Thoracic aorta (tissue), 2 donors: ENCODE data around the gene PKM. TPM values are rescaled to one million over a fixed set of nuclear protein-coding genes. Genes with fewer than 3 reads are reported as not detected.
A peak's percentile ranks its signal among the peaks of the same experiment; 100 is the strongest.

Experiments used
- ATAC-seq: fragments of 150-250 bp; one replicate; pipeline ENCODE4 v1.8.0; 2017; ENCODE audit warnings: low read depth; ENCODE audit not compliant: insufficient number of reproducible peaks, low FRiP score
- DNase-seq: peaks from one replicate; pipeline ENCODE4 v3.0.0-alpha.2; 2020; ENCODE audit warnings: low spot score
- H3K27ac ChIP-seq, 2 donors: fragments of 200-600 bp; sonication (generic); 1 replicate in 1 of 2; 2 replicates in 1 of 2; pipeline ENCODE4 v1.5.1; 2016; ENCODE audit warnings: mild to moderate bottlenecking in 2 of 2, moderate library complexity in 2 of 2
- H3K27me3 ChIP-seq: fragments of 200-600 bp; sonication (generic); replicated peaks from 2 replicates; pipeline ENCODE4 v1.6.0; 2016; ENCODE audit warnings: mild to moderate bottlenecking; ENCODE audit not compliant: insufficient read depth
- H3K36me3 ChIP-seq: fragments of 200-600 bp; sonication (generic); one replicate; pipeline ENCODE4 v1.5.1; 2016
- H3K4me1 ChIP-seq, 2 donors: fragments of 200-600 bp; sonication (generic); 1 replicate in 1 of 2; 2 replicates in 1 of 2; pipeline versions ENCODE4 v1.5.1 to v1.6.0; 2016; ENCODE audit warnings: low read depth in 2 of 2, mild to moderate bottlenecking in 1 of 2; ENCODE audit not compliant: control insufficient read depth in 1 of 2
- H3K4me3 ChIP-seq: fragments of 200-600 bp; sonication (generic); 2 replicates; pipeline ENCODE4 v1.5.1; 2016; ENCODE audit warnings: mild to moderate bottlenecking
- H3K9me3 ChIP-seq: fragments of 200-600 bp; sonication (generic); 2 replicates; pipeline ENCODE4 v1.5.1; 2016
- CTCF ChIP-seq: fragments of 200-600 bp; sonication (generic); IDR thresholded peaks from one replicate; pipeline ENCODE4 v1.5.1; 2019; ENCODE audit warnings: antibody characterized with exemption
- total RNA-seq, 2 donors: library from RNA; depleted of rRNA; stranded (reverse); fragments of >200 nt; gene quantifications; one replicate each; pipeline versions ENCODE4 v1.1.0 to v1.2.3, GENCODE V29; 2016

PKM gene
- total RNA-seq, 2 donors from 2014 or later = 515 to 544 TPM

GRCh38 chr15:72205896-72206676, 24.9 kb downstream of the PKM start:
- DNase-seq (no peak), ATAC-seq (no peak)
- Histone ChIP-seq H3K4me1 (peaks cover 3 to 16% of the 10 kb centered on the region in 2 donors), H3K9me3 (no peaks in the 10 kb centered on the region), H3K4me3 (no peak overlapping the region), H3K27me3 (no peaks in the 10 kb centered on the region), H3K27ac (no peak overlapping the region), H3K36me3 (peaks cover 86% of the 10 kb centered on the region)
- TF ChIP-seq CTCF = no peak

GRCh38 chr15:72205273-72205672, 25.7 kb downstream of the PKM start:
- H3K9me3 ChIP-seq = no peaks in the 10 kb centered on the region
- H3K27me3 ChIP-seq = no peaks in the 10 kb centered on the region
- ATAC-seq (no peak), DNase-seq (no peak)
- no peak overlapping the region for H3K27ac ChIP-seq
- peaks cover 3 to 16% of the 10 kb centered on the region in 2 donors for H3K4me1 ChIP-seq
- peaks cover 87% of the 10 kb centered on the region for H3K36me3 ChIP-seq
- H3K4me3 ChIP-seq = no peak overlapping the region
- no peak for TF ChIP-seq CTCF

- DNase-seq (peak; percentile 52), ATAC-seq (no peak)
- Histone ChIP-seq H3K27ac (peak overlapping the region in 1 of 2 donors; percentile 68), H3K4me1 (peaks cover 3 to 16% of the 10 kb centered on the region in 2 donors), H3K27me3 (no peaks in the 10 kb centered on the region), H3K9me3 (no peaks in the 10 kb centered on the region), H3K4me3 (no peak overlapping the region), H3K36me3 (peaks cover 85% of the 10 kb centered on the region)
- TF ChIP-seq CTCF = no peak
Measured at GRCh38 chr15:72203507-72203837, 27.5 kb downstream of the PKM start.

GRCh38 chr15:72202801-72203506, 28.0 kb downstream of the PKM start:
- no peaks in the 10 kb centered on the region for H3K9me3 ChIP-seq
- H3K4me3 ChIP-seq = no peak overlapping the region
- TF ChIP-seq CTCF = no peak
- peaks cover 80% of the 10 kb centered on the region for H3K36me3 ChIP-seq
- H3K27ac ChIP-seq = peak overlapping the region; percentile 53 to 68
- H3K27me3 ChIP-seq = no peaks in the 10 kb centered on the region
- no peak for ATAC-seq
- H3K4me1 ChIP-seq = peaks cover 3 to 16% of the 10 kb centered on the region in 2 donors
- no peak for DNase-seq

GRCh38 chr15:72202302-72202701, 28.7 kb downstream of the PKM start:
- H3K27me3 ChIP-seq = no peaks in the 10 kb centered on the region
- ATAC-seq (no peak), DNase-seq (no peak)
- H3K27ac ChIP-seq = peak overlapping the region; percentile 53 to 68
- no peak for TF ChIP-seq CTCF
- H3K36me3 ChIP-seq = peaks cover 73% of the 10 kb centered on the region
- H3K9me3 ChIP-seq = no peaks in the 10 kb centered on the region
- H3K4me3 ChIP-seq = no peak overlapping the region
- H3K4me1 ChIP-seq = peaks cover 3 to 16% of the 10 kb centered on the region in 2 donors
